Inflammatory macrophage (primary cell): ENCODE results near the gene PRKCQ.
"Not testable (repeated sequence)": the region's sequence is repeated elsewhere in the genome, so short reads cannot be mapped to it uniquely, and the experiment has no call there.

Source experiments
- DNase-seq, 2 donors: peaks; one replicate each; pipeline ENCODE4 v3.0.0-alpha.2; 2020 to 2022

PRKCQ gene

DNA sequence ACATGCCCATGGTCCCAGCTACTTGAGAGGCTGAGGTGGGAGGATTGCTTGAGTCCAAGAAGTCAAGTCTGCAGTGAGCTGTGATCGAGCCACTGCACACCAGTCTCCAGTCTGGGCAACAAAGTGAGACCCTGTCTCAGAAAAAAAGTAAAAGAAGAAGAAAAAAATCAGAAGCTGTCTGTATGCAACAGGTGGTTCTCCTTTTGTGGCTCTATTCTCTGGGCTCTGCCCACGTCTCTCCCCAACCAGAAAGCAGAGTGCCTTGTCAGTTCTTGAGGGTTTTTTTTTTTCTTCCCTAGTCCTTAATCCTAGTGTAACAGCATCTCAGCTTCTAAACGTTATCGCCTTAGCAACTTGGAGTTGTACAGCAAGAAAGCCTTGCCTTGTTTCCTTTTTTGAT lies 89.5 kb downstream of the PRKCQ start:
- DNase-seq = peak; percentile 40 to 69

DNA sequence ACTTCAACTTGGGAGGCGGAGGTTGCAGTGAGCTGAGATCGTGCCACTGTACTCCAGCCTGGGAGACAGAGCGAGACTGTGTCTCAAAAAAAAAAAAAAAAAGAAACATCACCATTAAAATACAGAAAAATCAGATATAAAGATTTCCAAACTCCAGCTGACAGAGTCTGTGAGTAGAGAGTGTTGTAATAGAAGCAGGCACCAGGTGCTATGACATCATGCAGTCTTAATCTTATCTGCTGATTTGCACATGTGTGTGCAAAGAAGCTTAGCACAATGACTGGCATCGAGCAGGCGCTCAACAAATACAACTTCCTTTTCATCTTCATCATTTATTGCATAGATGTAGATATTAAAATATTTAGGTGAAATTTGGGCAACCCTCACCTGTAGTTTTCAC lies 92.2 kb downstream of the PRKCQ start:
- DNase-seq = no peak

DNA sequence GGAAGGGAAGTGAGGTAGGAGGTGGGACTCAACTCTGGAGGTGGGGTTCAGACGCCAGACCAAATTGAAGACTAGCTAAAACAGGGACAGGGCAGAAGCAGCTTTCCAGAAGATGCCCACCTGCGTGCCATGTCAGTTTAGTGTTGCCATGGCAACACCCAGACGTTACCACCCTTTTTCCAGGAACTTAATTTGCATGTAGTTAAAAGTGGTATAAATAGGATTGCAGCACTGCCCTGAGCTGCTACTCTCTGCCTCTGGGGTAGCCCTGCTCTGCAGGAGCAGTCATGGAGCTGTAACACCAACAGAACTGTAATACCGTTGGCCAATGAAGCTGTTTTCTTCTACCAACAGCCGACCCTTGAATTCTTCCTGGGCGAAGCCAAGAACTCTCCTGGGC lies 93.8 kb downstream of the PRKCQ start:
- no peak for DNase-seq

DNA sequence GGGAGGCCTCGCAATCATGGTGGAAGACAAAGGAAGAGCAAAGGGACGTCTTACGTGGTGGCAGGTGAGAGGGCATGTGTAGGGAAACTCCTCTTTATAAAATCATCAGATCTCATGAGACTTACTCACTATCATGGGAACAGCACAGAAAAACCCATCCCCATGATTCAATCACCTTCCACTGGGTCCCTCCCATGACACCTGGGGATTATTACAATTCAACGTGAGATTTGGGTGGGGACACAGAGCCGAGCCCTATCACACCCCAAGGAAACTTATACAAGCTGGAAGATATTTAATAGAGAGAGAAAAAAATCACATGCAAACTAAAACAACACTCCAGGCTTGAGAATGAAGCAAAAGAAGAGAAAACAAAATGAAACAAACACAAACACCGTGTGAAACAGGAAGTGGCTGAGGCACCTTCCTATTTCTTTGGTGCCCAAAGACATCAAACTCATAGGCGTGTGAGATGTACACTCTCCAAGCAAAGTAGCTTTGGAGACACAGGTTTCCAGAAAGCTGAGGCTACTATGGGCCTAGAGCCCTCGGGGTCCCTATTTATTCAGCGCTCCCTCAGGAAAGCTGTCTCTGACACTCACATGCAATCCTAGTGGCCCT lies 97.2 kb downstream of the PRKCQ start:
- peak in 1 of 2 donors; percentile 8 for DNase-seq

GRCh38 chr10:6478722-6479121 lies 101.4 kb downstream of the PRKCQ start:
- DNase-seq = no peak

- DNase-seq = no peak
Measured at GRCh38 chr10:6476989-6477388, 103.1 kb downstream of the PRKCQ start.

DNA sequence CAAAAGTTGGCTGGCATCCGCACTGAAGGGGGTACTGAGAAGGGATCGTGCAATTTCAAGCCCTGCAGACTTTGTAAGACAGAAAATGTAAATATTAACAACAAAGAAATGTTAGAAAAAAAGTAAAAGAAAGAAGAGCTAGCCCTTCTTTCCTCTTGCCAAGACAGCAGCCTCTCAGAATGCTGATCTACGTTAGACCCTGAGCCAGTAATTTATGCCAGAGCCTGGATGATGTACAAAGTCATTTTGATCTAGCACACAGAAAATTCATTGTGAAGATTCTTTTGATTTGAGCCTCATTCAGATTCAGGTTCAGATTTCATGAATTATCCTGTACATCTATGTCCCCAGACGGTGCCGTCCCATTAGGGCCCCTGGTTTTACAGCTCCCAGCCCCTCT lies 105.2 kb downstream of the PRKCQ start:
- DNase-seq = no peak

GRCh38 chr10:6473901-6474370 lies 106.1 kb downstream of the PRKCQ start:
- peak; percentile 38 to 65 for DNase-seq

GRCh38 chr10:6473430-6473829 lies 106.6 kb downstream of the PRKCQ start:
- peak; percentile 9 to 13 for DNase-seq

- DNase-seq = not testable (repeated sequence)
Measured at GRCh38 chr10:6472710-6473005, 107.4 kb downstream of the PRKCQ start.

- no peak for DNase-seq
Measured at GRCh38 chr10:6470894-6471618, 109.0 kb downstream of the PRKCQ start.

DNA sequence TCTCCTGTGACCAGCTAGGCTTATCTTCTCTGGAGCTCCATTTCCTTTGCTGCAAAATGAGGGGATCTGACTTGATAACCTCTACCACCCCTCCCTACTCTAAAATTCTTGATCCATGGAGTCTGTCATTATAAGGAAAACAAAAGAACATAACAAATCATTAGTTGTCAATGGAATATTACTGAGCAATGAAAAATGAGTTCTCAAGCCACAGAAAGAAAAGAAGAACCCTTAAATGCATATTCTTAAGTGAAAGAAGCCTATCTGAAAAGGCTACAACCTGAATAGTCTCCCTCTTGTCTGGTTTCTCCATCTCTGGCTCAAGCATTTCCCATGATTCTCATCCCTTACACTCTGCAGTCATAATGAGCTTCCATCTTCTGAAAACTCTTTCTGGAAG lies 110.4 kb downstream of the PRKCQ start:
- DNase-seq = no peak

- no peak for DNase-seq
Measured at GRCh38 chr10:6465854-6466601, 114.0 kb downstream of the PRKCQ start.

- no peak for DNase-seq
Measured at GRCh38 chr10:6465437-6465836, 114.6 kb downstream of the PRKCQ start.

- DNase-seq = no peak
Measured at GRCh38 chr10:6464862-6465430, 115.1 kb downstream of the PRKCQ start.

GRCh38 chr10:6463366-6463765 lies 116.7 kb downstream of the PRKCQ start:
- DNase-seq = no peak

- no peak for DNase-seq
Measured at GRCh38 chr10:6461961-6462360, 118.1 kb downstream of the PRKCQ start.

- DNase-seq = no peak
Measured at GRCh38 chr10:6460861-6461409, 119.1 kb downstream of the PRKCQ start.

GRCh38 chr10:6458814-6459213 lies 121.3 kb downstream of the PRKCQ start:
- DNase-seq = no peak

- DNase-seq = no peak
Measured at GRCh38 chr10:6457376-6457775, 122.7 kb downstream of the PRKCQ start.

GRCh38 chr10:6456067-6456466 lies 124.0 kb downstream of the PRKCQ start:
- no peak for DNase-seq

GRCh38 chr10:6455592-6455991 lies 124.5 kb downstream of the PRKCQ start:
- DNase-seq = no peak

GRCh38 chr10:6446711-6447110 lies 133.4 kb downstream of the PRKCQ start:
- DNase-seq = no peak
